ENCODE measurements around the gene ZNF468.
"Not testable (repeated sequence)": the region's sequence is repeated elsewhere in the genome, so short reads cannot be mapped to it uniquely, and the experiment has no call there.

DNA sequence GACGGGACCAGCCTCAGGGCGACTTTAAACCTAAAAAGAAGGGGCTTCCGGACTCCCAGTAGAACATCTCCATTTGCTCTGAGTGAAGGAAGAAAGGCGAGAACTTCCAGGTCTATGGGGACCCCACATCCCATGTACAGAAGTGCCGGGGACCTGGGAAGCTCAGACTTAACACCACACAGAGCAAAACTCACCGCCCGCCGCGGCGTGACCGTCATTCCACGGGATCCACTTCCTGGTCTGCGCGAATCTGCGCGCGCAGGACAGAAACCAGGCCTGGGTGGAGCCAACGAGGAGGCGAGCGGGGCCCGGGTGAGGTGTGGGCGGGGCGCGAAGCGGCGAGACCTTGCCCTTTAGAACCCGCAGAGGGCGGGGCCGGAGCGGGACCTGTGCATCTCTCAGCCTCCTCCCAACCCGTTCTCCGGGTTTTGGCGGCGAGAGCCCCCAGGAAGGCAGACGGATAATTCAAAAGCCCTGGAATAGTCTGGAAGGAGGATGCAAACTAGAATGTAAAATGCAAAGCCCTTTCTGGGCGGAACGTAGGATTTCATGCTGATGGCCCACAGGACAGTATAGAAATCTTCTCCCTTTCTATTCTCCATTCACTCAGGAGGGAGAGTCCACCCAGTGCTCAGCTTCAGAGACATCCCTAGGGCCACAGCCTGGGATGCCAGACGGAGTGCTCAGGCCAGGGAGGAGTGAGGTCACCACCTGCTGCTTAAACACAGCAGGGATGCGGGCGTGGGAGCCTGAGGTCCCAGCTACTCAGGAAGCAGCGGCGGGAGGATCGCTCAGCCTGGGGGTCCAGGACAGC, at the start of gene ZNF468:
- TF ChIP-seq CTCF (IDR thresholded peaks at IDR 0.05; ENCODE audit: low read length); EZH2 (optimal IDR thresholded peaks at IDR 0.05; ENCODE audit: low read depth, low read length); EZH2phosphoT487 (IDR thresholded peaks at IDR 0.05; ENCODE audit: low read length): not testable (repeated sequence)

Measured in MM.1S (cell line).